Upper lobe of left lung (tissue), 6 donors: ENCODE results near the gene PTPRC. TPM values are rescaled to one million over a fixed set of nuclear protein-coding genes. Genes with fewer than 3 reads are reported as not detected.

ENCODE experiments used
- ATAC-seq, 2 donors: fragments of 200-7000 bp; cut with Tn5 transposase; one replicate each; pipeline ENCODE4 v1.9.1; 2022; ENCODE audit warnings: mild to moderate bottlenecking in 2 of 2, moderate library complexity in 2 of 2; ENCODE audit not compliant: low FRiP score in 2 of 2
- DNase-seq, 2 donors: peaks; one replicate each; pipeline ENCODE4 v3.0.0-alpha.2; 2019 to 2020
- H3K27ac ChIP-seq, 4 donors: fragments of 200-600 bp; sonication (generic); one replicate each; pipeline ENCODE4 v1.5.1; 2016 to 2019
- H3K27me3 ChIP-seq, 4 donors: fragments of 200-600 bp; sonication (generic); one replicate each; pipeline ENCODE4 v1.5.1; 2017 to 2019
- H3K36me3 ChIP-seq, 4 donors: fragments of 200-600 bp; sonication (generic); one replicate each; pipeline ENCODE4 v1.5.1; 2016 to 2019
- H3K4me1 ChIP-seq, 4 donors: fragments of 200-600 bp; sonication (generic); one replicate each; pipeline ENCODE4 v1.5.1; 2018 to 2019
- H3K4me3 ChIP-seq, 4 donors: fragments of 200-600 bp; sonication (generic); one replicate each; pipeline ENCODE4 v1.5.1; 2017 to 2019; ENCODE audit warnings: mild to moderate bottlenecking in 2 of 4, moderate library complexity in 1 of 4
- H3K9me3 ChIP-seq, 4 donors: fragments of 200-600 bp; sonication (generic); one replicate each; pipeline ENCODE4 v1.5.1; 2018 to 2019
- CTCF ChIP-seq, 6 experiments: fragments of 450-650 bp in 4 of 6; fragments of 200-600 bp in 2 of 6; sonication (generic) in 2 of 6; IDR thresholded peaks; one replicate each; pipeline ENCODE4 v1.5.1; 2016 to 2019; ENCODE audit warnings: antibody characterized with exemption in 6 of 6
- EP300 ChIP-seq, 4 donors: sonication (generic); formaldehyde crosslinking; IDR thresholded peaks; one replicate each; pipeline ENCODE4 v1.5.1; 2017; ENCODE audit warnings: antibody characterized with exemption in 4 of 4, control low read depth in 2 of 4
- POLR2A ChIP-seq, 4 donors: fragments of 450-650 bp; IDR thresholded peaks; one replicate each; pipeline ENCODE4 v1.5.1; 2016 to 2017; ENCODE audit warnings: antibody characterized with exemption in 4 of 4, mild to moderate bottlenecking in 2 of 4
- POLR2AphosphoS5 ChIP-seq, 2 donors: sonication (generic); formaldehyde crosslinking; IDR thresholded peaks; one replicate each; pipeline ENCODE4 v1.5.1; 2017; ENCODE audit warnings: antibody characterized with exemption in 2 of 2
- WGBS, 2 donors: methylation state at CpG; one replicate each; pipeline ENCODE4 v1.1.5; 2017 to 2018; 5-methylcytosine and 5-hydroxymethylcytosine counted together
- total RNA-seq, 6 donors: library from RNA; depleted of rRNA in 4 of 6; stranded (reverse); fragments of >200 nt in 4 of 6; gene quantifications; one replicate each; pipeline versions ENCODE4 v1.1.0 to v1.2.1, GENCODE V29; 2016 to 2021
- donor health status: DM: no; HTN: no; CAD: no; lungs with moderate emphysema.
- donor health status: DM: no; HTN: yes; CAD: no; lungs with severe emphysema.

The PTPRC gene
- total RNA-seq, 6 donors from 2014 or later, result 70.2 to 171 (median 101) TPM

DNA sequence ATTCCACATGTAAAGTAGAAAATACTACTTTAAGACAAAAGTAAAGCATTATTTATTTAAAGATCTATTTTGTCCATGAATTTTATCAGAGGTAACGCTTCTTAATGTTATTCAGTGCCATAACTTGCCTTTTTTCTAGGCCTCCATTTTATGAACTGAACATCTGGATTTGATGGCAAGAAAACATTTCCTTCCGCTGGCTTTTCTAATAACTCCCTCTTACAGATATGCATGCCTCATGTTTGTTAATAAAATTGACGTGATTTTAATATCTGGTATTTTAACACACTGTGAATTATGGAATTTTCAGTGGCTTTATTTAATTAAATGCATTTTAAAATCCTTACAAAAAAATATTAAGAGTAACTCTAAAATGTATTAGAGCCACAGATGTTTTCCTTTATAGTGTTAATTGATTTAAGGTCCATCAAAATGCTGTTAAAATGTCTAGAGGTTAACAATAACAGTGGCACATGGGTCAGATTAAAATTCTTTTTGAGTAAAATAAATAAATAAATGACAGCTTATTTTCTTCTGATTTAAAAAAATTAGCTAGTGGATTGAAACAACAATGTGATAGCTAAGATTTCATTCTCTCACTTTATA lies 15.1 kb downstream of the PTPRC start:
- DNase-seq (no peak), ATAC-seq (no peak)
- Histone ChIP-seq H3K9me3 (no peaks in the 10 kb centered on the region), H3K36me3 (no peaks in the 10 kb centered on the region), H3K4me1 (peaks cover 0 to 7% (median 3%) of the 10 kb centered on the region in 4 donors), H3K4me3 (no peak overlapping the region), H3K27ac (no peak overlapping the region), H3K27me3 (no peaks in the 10 kb centered on the region)
- no peak for TF ChIP-seq CTCF (IDR thresholded peaks at IDR 0.05)
- no peak for TF ChIP-seq POLR2A (IDR thresholded peaks at IDR 0.05)
- no peak for TF ChIP-seq EP300 (IDR thresholded peaks at IDR 0.05)
- TF ChIP-seq POLR2AphosphoS5 (IDR thresholded peaks at IDR 0.05), result no peak
- 87 to 91% methylated on average over 3 of the region's 3 CpGs for WGBS, 2 donors

DNA sequence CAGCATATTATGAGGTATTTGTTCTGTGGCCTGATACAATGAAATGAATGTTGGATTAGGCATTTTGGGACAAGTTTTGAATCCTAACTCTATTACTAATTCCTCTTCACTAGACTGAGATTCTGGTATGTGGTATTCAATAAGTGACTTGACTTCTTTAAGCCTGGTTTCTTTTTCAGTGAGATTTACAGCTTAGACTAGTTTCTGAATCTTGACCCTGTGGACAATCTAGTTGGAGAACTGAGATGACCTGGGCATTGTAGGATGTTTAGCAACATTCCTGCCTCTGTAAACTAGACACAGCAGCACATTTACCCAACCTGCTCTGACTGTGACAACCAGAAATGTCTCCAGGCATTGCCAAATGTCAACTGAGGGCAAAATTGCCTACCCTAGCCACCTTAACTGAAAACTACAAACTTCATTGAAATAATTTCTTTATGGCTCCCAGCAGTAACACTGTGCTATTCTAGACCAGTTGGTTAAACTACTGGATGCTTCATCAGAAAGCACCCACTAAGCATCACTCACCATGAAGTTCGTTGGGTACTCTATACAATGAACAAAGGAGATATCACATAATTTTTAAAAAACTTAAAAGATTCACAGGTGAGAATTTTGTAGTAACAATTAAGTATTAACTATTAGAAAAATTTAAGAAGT lies 16.8 kb downstream of the PTPRC start:
- TF ChIP-seq POLR2AphosphoS5 (IDR thresholded peaks at IDR 0.05) (no peak), POLR2A (IDR thresholded peaks at IDR 0.05) (no peak), EP300 (IDR thresholded peaks at IDR 0.05) (no peak), CTCF (IDR thresholded peaks at IDR 0.05) (no peak)
- no peak for ATAC-seq
- Histone ChIP-seq H3K27ac (peak overlapping the region in 3 of 4 donors; percentile 55 to 83 (median 79)), H3K36me3 (no peaks in the 10 kb centered on the region), H3K27me3 (no peaks in the 10 kb centered on the region), H3K4me1 (peaks cover 0 to 7% (median 3%) of the 10 kb centered on the region in 4 donors), H3K4me3 (no peak overlapping the region), H3K9me3 (no peaks in the 10 kb centered on the region)
- 84 to 85% methylated on average over 1 of the region's 1 CpG for WGBS, 2 donors
- no peak for DNase-seq

- peak in 1 of 4 donors; percentile 28 for TF ChIP-seq POLR2A (IDR thresholded peaks at IDR 0.05)
- TF ChIP-seq POLR2AphosphoS5 (IDR thresholded peaks at IDR 0.05), result no peak
- DNase-seq, result peak in 1 of 2 donors; percentile 75
- H3K36me3 ChIP-seq, result no peaks in the 10 kb centered on the region
- WGBS, 2 donors, result 62 to 75% methylated on average over 4 of the region's 4 CpGs
- peaks cover 0 to 10% (median 3%) of the 10 kb centered on the region in 4 donors for H3K4me1 ChIP-seq
- H3K27me3 ChIP-seq, result no peaks in the 10 kb centered on the region
- peak; percentile 37 to 53 for ATAC-seq
- no peaks in the 10 kb centered on the region for H3K9me3 ChIP-seq
- peak overlapping the region; percentile 54 to 83 (median 74) for H3K27ac ChIP-seq
- no peak overlapping the region for H3K4me3 ChIP-seq
Observed at GRCh38 chr1:198656500-198656932, 17.7 kb downstream of the PTPRC start.

DNA sequence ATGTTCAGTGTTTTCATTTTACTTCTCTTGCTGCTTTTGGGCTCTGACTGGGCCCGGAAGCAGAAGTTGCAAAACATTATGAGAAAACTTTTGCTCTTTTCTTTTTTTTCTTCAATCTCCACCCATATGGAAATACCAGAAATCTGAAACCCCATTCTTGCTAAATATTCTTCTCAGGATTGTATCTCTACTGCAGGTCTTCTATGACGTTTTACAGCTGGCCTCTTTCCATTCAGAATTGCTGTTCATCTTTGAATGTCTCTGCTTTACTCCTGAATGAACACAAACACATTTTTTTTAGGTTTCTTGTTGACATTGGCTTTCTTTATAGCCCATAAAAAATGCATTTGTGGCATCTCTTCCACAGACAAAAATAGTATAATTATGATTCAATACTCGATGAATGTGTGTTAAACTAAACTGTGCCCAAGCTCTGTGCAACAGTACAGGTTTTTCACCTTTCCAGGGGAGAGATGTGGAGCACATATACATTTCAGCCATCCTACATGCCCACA lies 18.8 kb downstream of the PTPRC start:
- 30 to 33% methylated on average over 3 of the region's 3 CpGs for WGBS, 2 donors
- ATAC-seq, result peak in 1 of 2 donors; percentile 84
- H3K27me3 ChIP-seq, result no peaks in the 10 kb centered on the region

More for the DNA sequence above, 18.8 kb downstream of the PTPRC start:
- Histone ChIP-seq H3K27ac (peak overlapping the region; percentile 64 to 83 (median 74)), H3K36me3 (no peaks in the 10 kb centered on the region), H3K9me3 (no peaks in the 10 kb centered on the region), H3K4me1 (peaks cover 0 to 10% (median 3%) of the 10 kb centered on the region in 4 donors), H3K4me3 (no peak overlapping the region)
- DNase-seq, result no peak
- no peak for TF ChIP-seq EP300 (IDR thresholded peaks at IDR 0.05)
- TF ChIP-seq POLR2A (IDR thresholded peaks at IDR 0.05), result no peak
- TF ChIP-seq POLR2AphosphoS5 (IDR thresholded peaks at IDR 0.05), result no peak
- no peak for TF ChIP-seq CTCF (IDR thresholded peaks at IDR 0.05)
